Epithelial cell of prostate (primary cell): ENCODE measurements around the gene UBAC2.

ENCODE experiments used
- DNase-seq: peaks from one replicate; pipeline ENCODE4 v3.0.0-alpha.2; 2011; ENCODE audit warnings: low read depth, low spot score
- H3K27ac ChIP-seq: fragments of 450-650 bp; 2 replicates; pipeline ENCODE4 v1.5.1; 2017; ENCODE audit warnings: mild to moderate bottlenecking

UBAC2 gene

DNA sequence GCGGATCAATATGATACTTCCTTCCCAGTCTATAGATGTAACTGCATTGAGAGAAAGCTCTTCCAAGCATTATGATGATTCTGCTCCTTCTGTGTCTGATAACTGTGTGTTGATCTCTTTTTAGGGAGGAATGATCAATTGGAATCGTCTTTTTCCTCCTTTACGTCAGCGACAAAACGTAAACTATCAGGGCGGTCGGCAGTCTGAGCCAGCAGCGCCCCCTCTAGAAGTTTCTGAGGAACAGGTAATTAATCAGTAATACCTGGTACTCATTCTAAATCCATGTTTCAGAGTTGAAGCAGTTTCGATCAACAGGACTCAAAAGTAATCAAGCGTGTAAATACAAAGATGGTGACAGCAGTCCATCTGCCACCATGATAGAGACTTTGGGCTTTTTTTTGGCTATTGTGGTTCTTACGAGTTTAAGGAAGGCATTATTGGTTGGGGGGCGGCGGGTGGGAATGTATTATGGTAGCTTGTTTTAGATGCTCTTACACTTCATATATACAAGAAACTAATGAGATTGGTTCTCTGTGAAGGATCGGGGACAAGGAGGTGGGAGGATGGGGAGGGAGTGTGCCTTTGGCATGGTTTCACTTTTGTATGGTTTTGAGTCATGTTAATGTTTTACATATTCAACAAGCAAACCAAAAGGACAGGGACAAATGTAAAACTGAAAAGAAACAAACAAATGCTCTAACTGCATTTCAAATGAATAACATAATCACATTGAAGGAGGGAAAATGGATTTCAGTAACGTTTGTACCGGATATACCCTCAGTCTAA lies 167.2 kb downstream of the UBAC2 start:
- no peak for DNase-seq
- no peak overlapping the region for H3K27ac ChIP-seq

DNA sequence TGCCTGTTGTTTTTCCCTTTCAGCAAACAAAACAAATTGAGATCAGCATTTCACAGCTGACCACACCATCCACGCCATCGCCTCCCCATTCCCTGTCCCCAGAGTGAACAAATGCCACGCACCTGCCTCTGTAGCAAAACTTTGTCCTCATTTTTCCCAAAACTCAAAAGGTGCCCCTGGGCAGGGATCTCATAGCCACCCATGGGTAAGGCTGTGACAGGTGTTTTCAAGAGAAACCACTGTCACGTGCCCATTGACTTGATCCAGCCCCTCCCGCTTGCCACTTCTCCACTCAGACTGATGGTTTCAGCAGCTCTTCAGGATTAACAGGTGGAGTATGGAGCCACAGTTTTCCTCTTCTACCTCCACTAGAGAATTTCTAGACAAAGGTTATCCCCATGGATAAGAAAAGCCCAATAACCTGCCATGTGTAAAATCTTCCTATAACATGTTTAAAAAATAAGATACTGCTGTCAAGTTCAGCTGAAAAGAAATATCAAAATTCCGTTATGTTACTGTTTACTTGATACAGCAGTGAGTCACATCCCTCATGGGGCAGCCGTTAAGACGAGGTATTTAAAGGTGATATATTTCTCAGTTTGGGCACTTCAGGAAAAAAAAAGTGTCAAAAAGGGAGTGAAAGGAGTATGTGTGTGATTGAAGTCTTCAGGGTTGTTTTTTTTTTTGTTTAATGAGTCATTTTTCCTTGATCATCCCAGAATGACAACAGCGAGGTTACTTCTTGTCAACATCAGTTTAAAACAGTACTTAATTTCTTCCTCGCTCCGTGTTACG lies 170.0 kb downstream of the UBAC2 start:
- no peak for DNase-seq
- H3K27ac ChIP-seq, result no peak overlapping the region

DNA sequence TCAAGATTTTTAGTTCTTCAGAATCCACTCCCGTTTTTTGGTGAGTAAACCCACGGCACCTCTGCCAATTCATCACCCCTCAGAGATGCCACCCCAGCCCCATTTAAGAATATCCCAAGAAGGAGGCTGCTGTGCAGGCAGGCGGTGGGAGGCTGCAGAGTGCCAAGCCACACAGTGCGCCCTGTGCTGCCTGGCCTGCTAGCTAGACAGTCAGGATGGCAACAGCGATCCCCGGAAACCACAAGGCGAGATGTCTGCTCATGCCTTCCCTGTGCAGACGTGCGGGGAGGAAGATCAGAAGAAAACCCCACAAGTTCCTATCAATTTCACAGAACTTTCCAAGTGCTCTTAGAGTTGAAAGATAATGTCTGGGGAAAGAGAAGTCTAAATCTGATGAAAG lies 171.3 kb downstream of the UBAC2 start:
- DNase-seq, result no peak
- H3K27ac ChIP-seq, result no peak overlapping the region

DNA sequence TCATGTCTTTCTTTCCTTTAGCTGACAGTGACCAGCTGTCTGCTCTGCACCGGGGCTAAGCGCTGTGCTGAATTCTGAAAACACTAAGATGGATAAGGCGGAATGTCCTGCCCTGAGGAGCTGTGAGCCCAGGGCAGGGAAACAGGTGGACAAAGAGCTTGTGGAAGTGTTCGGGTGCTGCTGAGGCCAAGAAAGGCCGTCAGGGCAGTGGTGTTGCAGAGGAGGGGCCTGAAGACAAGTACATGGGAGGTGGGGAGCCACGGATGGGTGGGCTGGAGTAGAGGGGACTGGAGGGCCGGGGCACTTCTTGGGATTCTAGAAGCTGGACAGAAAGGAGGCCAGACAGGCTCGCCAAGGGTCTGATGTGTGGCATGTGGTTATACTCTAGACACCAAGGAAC lies 172.8 kb downstream of the UBAC2 start:
- DNase-seq, result no peak
- H3K27ac ChIP-seq, result no peak overlapping the region

DNA sequence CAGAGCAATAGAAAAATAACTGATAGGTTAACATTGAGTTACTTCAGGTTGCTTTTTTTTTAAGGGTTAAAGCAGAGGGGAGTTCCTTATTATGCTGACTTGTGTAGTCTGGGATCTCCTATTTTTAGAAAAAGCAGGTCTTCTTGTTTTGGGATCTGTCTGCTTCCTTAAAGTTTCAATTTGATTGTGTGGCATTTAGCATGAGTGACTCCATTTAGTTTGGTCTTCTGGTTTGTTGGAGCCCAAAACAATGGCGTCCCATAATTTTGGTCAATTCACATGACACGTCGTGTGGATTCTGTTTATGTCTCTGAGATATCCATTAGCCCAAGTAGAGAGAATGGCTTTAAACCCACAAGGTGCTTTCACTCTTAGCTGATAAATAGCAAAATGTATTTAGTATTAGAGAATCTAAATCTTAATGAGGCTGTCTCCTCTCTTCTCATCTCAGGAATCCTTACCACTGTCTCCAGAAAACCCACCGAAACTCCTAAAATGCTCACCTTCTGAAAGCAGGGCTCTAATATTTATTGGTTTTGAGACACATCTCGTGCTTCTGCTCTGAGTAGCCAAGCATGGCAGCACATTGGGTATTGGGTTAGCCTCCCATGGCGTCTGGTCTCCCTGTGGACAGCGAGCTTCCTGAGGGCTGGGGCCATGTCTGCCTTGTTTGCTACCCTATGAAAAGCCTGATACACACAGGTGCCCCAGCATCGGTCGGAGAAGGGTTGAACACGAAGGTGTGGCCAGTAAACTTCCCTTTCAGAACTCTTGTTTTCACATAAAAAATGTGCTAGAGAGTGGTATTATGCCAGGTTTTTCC lies 173.7 kb downstream of the UBAC2 start:
- no peak overlapping the region for H3K27ac ChIP-seq
- no peak for DNase-seq

DNA sequence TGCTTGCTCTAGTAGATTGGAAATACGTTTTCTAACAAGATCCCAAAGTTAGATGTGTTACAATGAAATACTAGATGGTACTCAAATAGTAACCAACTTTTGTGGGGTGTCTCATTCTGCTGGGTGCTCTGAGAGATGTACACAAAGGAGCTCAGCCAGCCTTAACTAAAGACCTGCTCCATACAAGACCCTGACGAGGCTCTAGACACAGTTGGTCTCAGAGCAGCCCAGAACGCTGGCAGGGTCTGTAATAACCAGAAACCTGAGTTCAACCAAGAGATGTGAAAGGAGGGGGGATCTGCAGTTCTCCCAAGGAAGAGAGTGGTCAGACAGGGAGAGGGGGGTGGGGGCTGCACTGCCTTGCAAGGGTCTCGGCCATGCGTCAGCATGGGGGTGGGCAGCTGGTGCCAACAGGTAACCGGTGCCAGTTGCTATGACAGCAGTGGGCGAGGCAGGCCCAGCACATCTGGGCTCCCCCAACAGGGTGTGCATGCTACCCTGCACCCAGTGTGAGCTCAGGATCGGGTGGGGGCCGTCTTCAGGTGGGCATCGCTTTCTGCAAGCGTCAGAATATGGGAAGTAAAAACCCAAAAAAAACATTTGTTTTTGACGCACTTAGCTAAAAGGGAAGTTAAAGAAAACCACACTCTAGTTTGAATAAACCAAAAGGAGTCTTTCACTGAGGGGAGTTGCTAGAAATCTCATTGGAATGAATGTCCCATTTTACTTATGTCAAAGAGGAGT lies 174.5 kb downstream of the UBAC2 start:
- H3K27ac ChIP-seq, result no peak overlapping the region
- DNase-seq, result no peak

DNA sequence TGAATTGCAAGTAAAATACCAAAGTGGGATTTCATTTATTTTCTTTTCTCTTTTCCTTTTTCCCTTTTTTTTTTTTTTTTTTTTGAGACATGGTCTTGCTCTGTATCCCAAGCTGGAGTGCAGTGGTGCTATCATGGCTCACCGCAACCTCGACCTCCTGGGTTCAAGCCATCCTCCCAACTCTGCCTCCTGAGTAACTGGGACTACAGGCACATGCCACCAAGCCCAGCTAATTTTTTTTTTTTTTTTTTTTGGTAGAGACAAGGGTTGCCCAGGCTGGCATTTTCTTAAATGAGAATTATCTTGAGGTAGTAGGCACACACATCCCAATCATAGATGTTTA lies 175.1 kb downstream of the UBAC2 start:
- DNase-seq, result no peak
- no peak overlapping the region for H3K27ac ChIP-seq

DNA sequence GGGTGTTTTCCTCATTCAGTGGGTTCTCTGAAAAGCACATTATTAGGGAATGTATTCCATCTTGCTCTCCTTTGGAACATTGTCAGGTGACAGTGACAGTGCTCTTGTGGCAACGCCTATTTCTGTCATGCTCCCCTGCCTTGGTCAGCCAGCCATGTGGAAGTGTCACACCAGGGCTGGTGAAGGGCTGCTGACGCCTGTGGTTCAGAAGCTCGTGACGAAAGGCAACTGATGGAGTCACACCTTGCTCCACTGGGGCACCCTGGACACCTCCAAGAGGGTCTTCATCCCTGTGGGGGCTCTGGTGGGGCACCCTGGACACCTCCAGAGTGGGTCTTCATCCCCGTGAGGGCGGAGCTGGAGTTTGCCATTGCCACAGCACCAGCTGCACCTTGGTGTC lies 175.5 kb downstream of the UBAC2 start:
- H3K27ac ChIP-seq, result no peak overlapping the region
- DNase-seq, result no peak

DNA sequence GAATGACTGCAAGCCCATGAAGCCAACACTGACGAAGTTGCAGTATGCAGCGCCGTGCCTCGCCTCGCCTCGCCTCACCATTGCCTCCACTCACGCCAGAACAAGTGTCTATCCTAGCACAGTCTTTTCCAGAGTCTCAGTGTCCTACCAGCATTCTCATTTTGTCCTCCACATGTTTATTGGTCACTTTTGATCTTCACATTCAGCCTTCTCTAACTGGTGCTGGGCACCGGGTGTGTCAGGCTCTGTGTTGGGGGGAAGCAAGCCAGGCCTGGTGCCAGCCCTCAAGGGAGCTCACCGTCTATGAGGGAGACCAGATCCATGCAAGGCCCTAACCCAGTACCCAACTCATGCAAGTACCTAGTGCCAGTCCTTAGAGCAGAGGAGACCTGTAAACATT lies 176.3 kb downstream of the UBAC2 start:
- DNase-seq, result no peak
- H3K27ac ChIP-seq, result no peak overlapping the region

DNA sequence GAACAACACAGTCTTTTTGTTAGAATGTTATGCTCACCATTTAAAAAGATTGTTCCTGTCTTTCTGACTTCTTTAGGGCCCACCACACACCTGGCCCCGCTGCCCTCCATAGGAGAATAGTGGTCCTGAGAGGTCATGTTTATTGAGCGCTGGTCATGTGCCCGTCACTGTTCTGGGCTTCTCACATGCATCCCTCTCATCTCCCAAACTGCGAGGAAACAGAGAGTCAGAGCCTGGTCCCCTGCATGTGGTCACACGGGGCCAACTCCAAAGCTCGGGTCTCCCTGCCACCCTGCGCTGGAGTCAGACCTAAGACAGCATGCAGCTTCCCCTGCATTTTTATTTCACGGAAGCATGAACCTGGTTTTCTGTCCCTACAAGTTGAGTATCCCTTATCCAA lies 177.0 kb downstream of the UBAC2 start:
- H3K27ac ChIP-seq, result no peak overlapping the region
- no peak for DNase-seq

DNA sequence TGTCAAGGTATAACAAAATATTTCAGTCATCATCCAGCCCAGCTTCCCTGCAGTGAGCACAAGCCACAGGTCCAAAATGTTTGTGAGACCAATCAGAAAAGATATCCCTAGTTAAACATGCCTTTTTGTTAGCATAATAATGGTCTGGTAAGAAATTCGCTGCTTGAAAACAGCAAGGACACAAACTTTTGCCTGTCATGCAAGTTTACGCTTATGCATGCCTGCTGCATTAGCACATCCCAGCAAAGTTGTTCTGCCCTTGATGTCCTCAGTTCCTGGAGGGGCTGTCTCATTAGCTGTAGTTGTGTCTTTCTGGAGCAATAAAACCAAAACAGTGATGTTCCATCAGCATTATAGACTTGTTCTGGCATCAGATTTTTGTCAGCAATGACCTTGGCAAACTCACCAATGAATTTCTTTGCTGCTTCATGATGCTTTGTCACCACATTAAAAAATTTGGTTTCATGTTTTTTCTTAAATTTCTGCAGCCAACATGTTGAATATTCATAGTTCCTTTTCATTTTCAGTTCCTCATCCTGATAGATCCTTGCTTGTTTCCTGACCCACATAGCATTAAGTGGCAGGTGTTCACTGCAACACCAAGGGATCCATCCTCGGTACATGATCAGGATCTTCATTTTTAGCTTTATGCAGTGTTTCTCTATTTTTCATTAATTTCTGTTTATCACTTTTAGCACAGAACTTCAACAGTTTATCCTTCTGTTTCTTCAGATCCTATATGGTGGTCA lies 178.5 kb downstream of the UBAC2 start:
- DNase-seq, result no peak
- H3K27ac ChIP-seq, result no peak overlapping the region

DNA sequence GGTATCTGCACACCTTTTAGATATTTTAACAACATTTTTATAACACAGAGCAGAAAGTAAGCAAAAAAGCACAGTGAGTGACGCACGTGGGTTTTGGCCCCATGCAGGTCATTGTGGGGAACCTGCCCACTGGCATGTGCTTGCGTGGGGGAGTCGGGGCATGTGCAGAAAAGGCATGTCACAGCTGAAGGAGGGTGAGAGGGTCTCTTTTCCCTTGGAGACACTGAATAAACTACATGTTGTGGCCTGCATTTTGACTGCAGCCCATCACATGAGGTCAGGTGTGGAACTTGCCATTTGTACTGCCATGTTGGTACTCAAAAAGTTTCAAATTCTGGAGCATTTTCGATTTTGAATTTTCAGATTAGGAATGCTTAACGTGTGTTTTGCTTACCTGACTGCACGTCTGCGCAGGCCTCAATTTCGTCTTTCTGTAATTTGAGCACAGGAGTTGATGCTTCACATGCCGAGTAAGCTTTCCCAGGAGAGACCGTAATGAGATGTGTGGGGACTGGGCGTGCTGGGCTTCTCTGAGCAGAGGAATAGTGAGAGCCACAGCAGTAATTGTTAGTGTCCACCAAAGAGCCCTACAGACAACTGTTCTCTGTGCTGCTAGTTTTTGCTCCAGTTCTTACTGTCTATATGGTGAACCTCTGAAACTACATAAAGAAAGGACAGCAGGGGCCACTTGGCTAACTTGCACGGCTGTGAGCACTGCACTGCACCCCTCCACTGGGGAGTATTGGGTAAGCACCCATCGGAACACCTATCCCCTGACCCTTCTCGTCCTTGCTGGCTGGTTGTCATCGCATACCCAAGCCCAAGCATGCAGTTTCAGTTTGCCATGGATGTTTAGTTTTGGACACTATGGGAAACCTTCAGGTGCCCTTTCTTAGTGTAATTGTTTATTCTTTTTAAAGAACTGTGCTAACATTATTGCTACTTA lies 179.5 kb downstream of the UBAC2 start:
- H3K27ac ChIP-seq, result no peak overlapping the region

DNA sequence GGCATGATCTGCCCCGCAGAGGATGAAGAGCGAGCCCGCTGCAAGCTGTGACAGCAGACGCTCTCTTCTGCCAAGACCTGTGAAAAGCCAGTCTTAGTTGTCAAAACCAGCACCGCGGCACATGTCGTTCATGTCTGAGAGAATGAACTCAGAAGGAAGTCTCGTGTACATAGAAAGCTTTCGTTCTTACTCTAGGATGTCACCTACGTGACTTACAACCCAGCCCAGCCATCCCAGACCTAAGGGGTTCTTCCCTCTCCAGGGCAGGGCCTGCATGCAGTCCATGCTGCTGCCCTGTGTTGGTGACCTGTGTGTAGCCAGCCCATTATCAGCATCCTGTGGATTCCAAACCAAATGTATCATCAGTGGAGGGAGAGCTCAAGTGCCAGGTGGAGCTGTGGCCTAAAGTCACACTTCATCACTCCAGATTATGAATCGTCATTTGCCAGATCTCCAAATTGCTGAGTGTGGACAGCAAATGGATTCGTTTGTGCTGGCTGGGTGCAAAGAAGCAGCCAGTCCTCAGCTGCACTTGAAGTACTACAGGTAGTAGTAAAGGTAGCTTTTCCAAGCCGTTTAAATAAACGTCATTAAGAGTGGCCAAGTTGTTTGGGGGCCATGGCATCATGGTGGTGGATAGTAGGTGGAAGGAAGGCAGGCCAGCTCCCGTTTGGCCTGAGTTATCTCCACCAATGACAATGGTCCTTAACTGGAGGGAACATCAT lies 180.4 kb downstream of the UBAC2 start:
- no peak for DNase-seq
- no peak overlapping the region for H3K27ac ChIP-seq

More for the DNA sequence above, 179.5 kb downstream of the UBAC2 start:
- no peak for DNase-seq

DNA sequence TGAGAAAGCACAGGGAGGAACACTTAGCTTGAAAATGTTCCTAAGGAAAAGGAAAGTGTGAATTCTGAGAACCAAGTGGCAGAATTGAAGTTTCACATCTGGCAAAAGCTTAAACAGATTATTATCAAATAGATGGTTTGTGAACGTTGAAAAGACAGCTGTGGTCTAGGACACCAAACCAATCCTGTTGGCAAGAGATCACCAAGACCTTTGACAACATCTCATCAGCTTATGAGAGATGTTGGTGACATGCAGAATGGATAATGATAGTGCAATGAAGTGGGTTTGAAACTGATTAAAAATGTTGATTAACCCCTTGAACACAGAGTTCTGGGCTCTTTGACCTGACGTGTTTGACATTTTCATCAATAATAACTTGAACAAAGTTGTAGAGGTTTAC lies 181.1 kb downstream of the UBAC2 start:
- DNase-seq, result no peak
- no peak overlapping the region for H3K27ac ChIP-seq

DNA sequence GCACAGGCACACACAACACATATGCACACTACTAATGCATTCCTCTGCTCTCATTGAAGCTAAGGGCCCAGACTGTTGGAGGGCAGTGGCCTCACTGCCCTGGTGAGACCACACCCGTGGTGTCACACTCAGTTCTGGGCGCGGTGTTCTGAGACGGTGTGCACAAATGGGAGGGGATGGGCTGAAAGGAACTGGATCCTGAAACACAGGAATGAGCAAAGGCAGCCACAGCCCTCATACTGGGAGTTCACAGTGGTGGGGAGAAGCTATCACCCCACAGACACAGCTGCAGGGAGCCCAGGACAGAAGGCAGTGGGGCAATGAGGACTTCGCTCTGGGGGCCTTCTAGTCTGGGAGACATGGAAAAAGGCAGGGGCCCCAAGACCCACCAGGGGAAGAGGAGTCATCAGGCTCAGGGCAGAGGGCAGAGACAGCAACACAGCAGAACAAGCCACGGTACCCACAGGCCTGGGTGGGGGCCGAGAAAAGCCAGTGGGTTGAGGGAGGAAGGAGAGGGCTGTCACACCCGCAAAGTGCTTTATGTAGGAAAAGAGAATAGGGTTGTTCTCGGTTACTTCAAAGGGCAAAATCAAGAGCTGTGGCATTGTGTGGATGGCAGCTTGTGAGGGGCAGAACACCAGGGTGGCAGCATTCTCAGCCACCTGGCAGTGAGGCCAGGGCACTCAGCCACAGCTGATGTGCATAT lies 181.9 kb downstream of the UBAC2 start:
- peak overlapping the region; percentile 27 for H3K27ac ChIP-seq
- no peak for DNase-seq

DNA sequence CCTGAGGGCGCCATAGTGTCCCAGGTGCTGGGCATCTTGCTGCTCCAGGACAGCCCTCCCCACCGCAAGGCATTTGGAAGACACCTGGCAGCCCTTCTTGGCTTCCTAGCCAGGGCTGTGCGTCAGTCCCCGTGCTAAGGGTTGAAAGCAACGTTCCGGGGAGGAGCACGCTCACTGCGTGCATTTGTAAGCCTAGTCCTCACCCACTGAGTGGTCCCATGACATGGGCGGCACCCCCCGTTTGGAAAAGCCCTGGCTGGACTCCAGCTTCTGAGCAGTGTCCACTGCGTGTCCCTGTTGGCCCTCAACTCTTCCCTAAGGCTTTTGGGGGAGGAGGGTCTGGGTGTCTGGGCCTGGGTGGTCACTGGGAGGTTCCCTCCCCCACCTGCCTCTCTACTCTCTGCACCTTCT lies 182.9 kb downstream of the UBAC2 start:
- no peak overlapping the region for H3K27ac ChIP-seq
- DNase-seq, result no peak

DNA sequence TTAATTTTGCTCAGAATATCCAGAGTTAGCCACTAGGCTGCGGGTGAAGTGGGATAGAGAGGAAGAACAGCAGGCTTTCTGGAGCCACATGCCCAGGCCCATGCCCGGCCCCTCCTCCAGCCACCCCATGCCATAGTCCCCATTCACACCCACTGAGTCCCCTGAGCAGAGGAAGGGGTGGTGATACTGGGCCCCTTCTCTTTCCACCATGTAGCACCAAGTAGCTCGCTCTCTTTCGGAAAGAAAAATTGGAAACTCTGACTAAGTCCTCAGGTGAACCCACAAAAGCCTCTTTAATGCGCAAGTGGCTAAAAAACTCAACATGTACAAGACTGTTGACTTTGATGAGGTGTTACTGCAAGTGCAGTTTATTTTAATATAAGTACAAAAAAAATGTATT lies 183.3 kb downstream of the UBAC2 start:
- no peak for DNase-seq

More for the DNA sequence above, 183.3 kb downstream of the UBAC2 start:
- H3K27ac ChIP-seq, result no peak overlapping the region
